Germinal center (tissue), 1 donor: ENCODE data around the gene SPAAR.
A peak's percentile ranks its signal among the peaks of the same experiment; 100 is the strongest.
"Not testable (repeated sequence)": the region's sequence is repeated elsewhere in the genome, so short reads cannot be mapped to it uniquely, and the experiment has no call there.

Experiments
- DNase-seq: peaks from one replicate; pipeline ENCODE4 v3.0.0; 2012; ENCODE audit warnings: mixed read lengths, low spot score

SPAAR gene

GRCh38 chr9:35923598-35923926, 14.3 kb downstream of the SPAAR start:
- no peak for DNase-seq

- no peak for DNase-seq
These were observed 14.9 kb downstream of the SPAAR start for GRCh38 chr9:35923927-35924763.

- no peak for DNase-seq
These were observed 19.5 kb downstream of the SPAAR start for GRCh38 chr9:35928591-35929452.

- no peak for DNase-seq
These were observed 20.1 kb downstream of the SPAAR start for GRCh38 chr9:35929453-35929718.

- DNase-seq, result no peak
These were observed 21.2 kb downstream of the SPAAR start for GRCh38 chr9:35930521-35930920.

- no peak for DNase-seq
These were observed 21.7 kb downstream of the SPAAR start for GRCh38 chr9:35930989-35931388.

GRCh38 chr9:35932735-35933134, 23.4 kb downstream of the SPAAR start:
- no peak for DNase-seq

GRCh38 chr9:35933550-35934067, 24.3 kb downstream of the SPAAR start:
- DNase-seq, result no peak

- not testable (repeated sequence) for DNase-seq
These were observed 24.8 kb downstream of the SPAAR start for GRCh38 chr9:35934069-35934468.

- DNase-seq, result no peak
These were observed 26.0 kb downstream of the SPAAR start for GRCh38 chr9:35935261-35935660.

- no peak for DNase-seq
These were observed 26.6 kb downstream of the SPAAR start for GRCh38 chr9:35935755-35936509.

- peak; percentile 32 for DNase-seq
These were observed 27.9 kb downstream of the SPAAR start for GRCh38 chr9:35937227-35937626.

GRCh38 chr9:35938474-35939356, 29.4 kb downstream of the SPAAR start:
- no peak for DNase-seq

GRCh38 chr9:35939679-35940250, 30.5 kb downstream of the SPAAR start:
- DNase-seq, result no peak

- no peak for DNase-seq
These were observed 31.4 kb downstream of the SPAAR start for GRCh38 chr9:35940458-35941407.

- DNase-seq, result no peak
These were observed 33.0 kb downstream of the SPAAR start for GRCh38 chr9:35942286-35942685.

- DNase-seq, result no peak
These were observed 34.9 kb downstream of the SPAAR start for GRCh38 chr9:35944173-35944572.

GRCh38 chr9:35944841-35945240, 35.6 kb downstream of the SPAAR start:
- DNase-seq, result no peak

GRCh38 chr9:35945341-35946018, 36.2 kb downstream of the SPAAR start:
- DNase-seq, result peak; percentile 63
